MCF 10A (cell line): ENCODE results near the gene PDE7B. TPM values are rescaled to one million over a fixed set of nuclear protein-coding genes. Genes with fewer than 3 reads are reported as not detected.
A peak's percentile ranks its signal among the peaks of the same experiment; 100 is the strongest.

Experiments used
- BruUV-seq: library from RNA; stranded (reverse); fragments of 400-500 nt; replicated peaks from 2 replicates; lab custom pipeline; 2021; lab: Mats Ljungman, UMichigan
- CTCF ChIA-PET: fragments of 300-600 bp; sonication (Branson Sonifier 250); formaldehyde crosslinking; extraction: SDS; loops from one replicate; lab custom pipeline; 2021; ENCODE audit warnings: antibody characterized with exemption, inconsistent platforms; lab: Yijun Ruan, JAX
- POLR2A ChIA-PET: fragments of 300-600, 350-650 bp; sonication (Branson Sonifier 250); formaldehyde crosslinking; extraction: SDS; loops from one replicate; lab custom pipeline; 2020; ENCODE audit warnings: antibody characterized with exemption, inconsistent platforms; lab: Yijun Ruan, JAX
- DNase-seq: peaks from one replicate; pipeline ENCODE4 v3.0.0-alpha.2; 2018; ENCODE audit not compliant: unreplicated experiment
- H3K27ac Mint-ChIP-seq: one replicate; pipeline ENCODE4 v1.8.0; 2022; ENCODE audit warnings: mild to moderate bottlenecking, low read depth, mixed read lengths; ENCODE audit not compliant: unreplicated experiment
- H3K27me3 Mint-ChIP-seq: one replicate; pipeline ENCODE4 v1.8.0; 2022; ENCODE audit warnings: mixed read lengths; ENCODE audit not compliant: insufficient read depth, unreplicated experiment
- H3K36me3 Mint-ChIP-seq: one replicate; pipeline ENCODE4 v1.8.0; 2022; ENCODE audit warnings: mild to moderate bottlenecking, moderate library complexity, mixed read lengths; ENCODE audit not compliant: insufficient read depth, unreplicated experiment
- H3K4me1 Mint-ChIP-seq: one replicate; pipeline ENCODE4 v1.8.0; 2022; ENCODE audit warnings: mixed read lengths; ENCODE audit not compliant: insufficient read depth, unreplicated experiment
- H3K4me3 Mint-ChIP-seq: one replicate; pipeline ENCODE4 v1.8.0; 2022; ENCODE audit warnings: mild to moderate bottlenecking, moderate library complexity, mixed read lengths; ENCODE audit not compliant: unreplicated experiment
- H3K9me3 Mint-ChIP-seq: one replicate; pipeline ENCODE4 v1.8.0; 2022; ENCODE audit warnings: mixed read lengths; ENCODE audit not compliant: unreplicated experiment
- intact Hi-C: fragments of 100-400 bp; cut with micrococcal nuclease; formaldehyde crosslinking; loops from 2 replicates; pipeline ENCODE4 v1.14.1; 2022
- total RNA-seq: library from RNA; stranded (reverse); gene quantifications from 2 replicates; pipeline ENCODE4 v1.2.3, GENCODE V29; 2022
- TF ChIP-seq, protein P1 (sequence below): fragments of 200-600 bp; IDR thresholded peaks from one replicate; pipeline ENCODE4 v1.8.0; 2022; ENCODE audit warnings: antibody characterized with exemption, mild to moderate bottlenecking; ENCODE audit not compliant: unreplicated experiment

The PDE7B gene
- total RNA-seq, 1 experiment from 2014 or later: 1.4 TPM

DNA sequence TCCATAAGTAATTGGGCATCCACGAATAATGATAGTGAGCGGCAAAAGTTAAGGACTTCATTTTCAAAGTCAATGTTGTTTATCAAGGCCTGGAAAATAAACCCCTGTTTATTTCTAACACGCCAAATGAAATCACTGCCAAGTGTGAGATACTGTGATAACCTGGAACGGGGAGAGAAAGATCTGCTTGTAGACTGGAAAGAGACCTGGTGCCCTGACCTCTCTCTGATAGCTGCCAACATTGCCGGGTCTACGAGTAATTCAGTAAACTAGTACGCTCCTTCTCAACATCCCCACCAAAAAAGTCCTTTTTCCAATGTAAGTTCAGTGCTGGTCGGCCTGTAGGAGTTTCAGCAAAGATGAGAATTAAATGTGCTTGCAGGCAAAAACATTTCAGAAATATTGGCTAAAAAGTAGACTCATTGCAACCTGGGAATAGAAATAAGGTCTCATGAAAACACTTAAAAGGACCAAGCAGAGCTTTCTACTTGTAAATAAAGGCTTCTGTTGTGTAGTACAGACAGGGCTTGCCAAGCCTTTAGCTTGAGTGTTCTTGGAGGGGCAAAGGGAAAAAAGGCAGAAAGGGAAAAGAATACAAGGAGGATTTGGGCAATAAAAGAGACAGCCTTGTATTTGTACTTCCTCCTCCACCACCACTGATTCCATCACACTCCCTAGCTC is 43.9 kb downstream of the PDE7B start:
- no TSS peak for BruUV-seq
- DNase-seq: no peak
- H3K36me3 Mint-ChIP-seq: peaks cover 7% of the 10 kb centered on the region
- POLR2A ChIA-PET: interaction anchor here (0.7 to 1.3 kb wide), 2 partner anchors 16 to 27 kb away, joined by 3 to 4 read pairs; no protein-coding TSS in a partner anchor
- TF ChIP-seq, protein P1, sequence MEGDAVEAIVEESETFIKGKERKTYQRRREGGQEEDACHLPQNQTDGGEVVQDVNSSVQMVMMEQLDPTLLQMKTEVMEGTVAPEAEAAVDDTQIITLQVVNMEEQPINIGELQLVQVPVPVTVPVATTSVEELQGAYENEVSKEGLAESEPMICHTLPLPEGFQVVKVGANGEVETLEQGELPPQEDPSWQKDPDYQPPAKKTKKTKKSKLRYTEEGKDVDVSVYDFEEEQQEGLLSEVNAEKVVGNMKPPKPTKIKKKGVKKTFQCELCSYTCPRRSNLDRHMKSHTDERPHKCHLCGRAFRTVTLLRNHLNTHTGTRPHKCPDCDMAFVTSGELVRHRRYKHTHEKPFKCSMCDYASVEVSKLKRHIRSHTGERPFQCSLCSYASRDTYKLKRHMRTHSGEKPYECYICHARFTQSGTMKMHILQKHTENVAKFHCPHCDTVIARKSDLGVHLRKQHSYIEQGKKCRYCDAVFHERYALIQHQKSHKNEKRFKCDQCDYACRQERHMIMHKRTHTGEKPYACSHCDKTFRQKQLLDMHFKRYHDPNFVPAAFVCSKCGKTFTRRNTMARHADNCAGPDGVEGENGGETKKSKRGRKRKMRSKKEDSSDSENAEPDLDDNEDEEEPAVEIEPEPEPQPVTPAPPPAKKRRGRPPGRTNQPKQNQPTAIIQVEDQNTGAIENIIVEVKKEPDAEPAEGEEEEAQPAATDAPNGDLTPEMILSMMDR: no peak
- intact Hi-C loops: no loop called here
- no peak overlapping the region for H3K27ac Mint-ChIP-seq
- H3K4me3 Mint-ChIP-seq: no peak overlapping the region
- CTCF ChIA-PET: interaction anchor here (1.9 kb wide), 1 partner anchor 14 kb away, joined by 4 read pairs; no protein-coding TSS in a partner anchor
- peaks cover 9% of the 10 kb centered on the region for H3K4me1 Mint-ChIP-seq
- no peaks in the 10 kb centered on the region for H3K9me3 Mint-ChIP-seq
- no peaks in the 10 kb centered on the region for H3K27me3 Mint-ChIP-seq

DNA sequence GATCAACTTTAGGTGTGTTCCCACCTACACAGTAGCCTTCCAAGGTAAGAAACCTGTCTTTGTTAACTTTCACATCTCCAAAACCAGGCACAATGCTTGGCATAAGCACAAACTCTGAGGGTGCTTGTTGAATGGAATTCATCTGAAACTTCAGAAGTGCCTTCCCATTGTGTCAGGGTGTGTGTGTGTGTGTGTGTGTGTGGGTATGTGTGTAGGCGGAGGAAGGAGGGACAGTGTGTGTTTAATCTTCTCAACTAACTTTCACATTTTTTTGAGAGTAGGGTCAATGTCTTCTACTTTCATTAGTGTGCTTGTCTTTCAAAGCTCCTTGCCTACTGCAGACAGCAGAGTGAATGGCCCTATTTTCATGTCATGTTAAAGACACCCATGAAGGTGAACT is 45.6 kb downstream of the PDE7B start:
- ChIA-PET CTCF (interaction anchor here (0.6 to 1.9 kb wide), 3 partner anchors 13 to 362 kb away, joined by 3 to 4 read pairs (median 4); no protein-coding TSS in a partner anchor), POLR2A (interaction anchor here (0.9 kb wide), 1 partner anchor 20 kb away, joined by 3 read pairs; no protein-coding TSS in a partner anchor)
- Mint-ChIP-seq H3K4me1 (peaks cover 22% of the 10 kb centered on the region), H3K27ac (no peak overlapping the region), H3K9me3 (no peaks in the 10 kb centered on the region), H3K36me3 (peaks cover 7% of the 10 kb centered on the region), H3K27me3 (no peaks in the 10 kb centered on the region), H3K4me3 (no peak overlapping the region)
- intact Hi-C loops: no loop called here
- BruUV-seq: no TSS peak
- TF ChIP-seq, protein P1: no peak
- no peak for DNase-seq

DNA sequence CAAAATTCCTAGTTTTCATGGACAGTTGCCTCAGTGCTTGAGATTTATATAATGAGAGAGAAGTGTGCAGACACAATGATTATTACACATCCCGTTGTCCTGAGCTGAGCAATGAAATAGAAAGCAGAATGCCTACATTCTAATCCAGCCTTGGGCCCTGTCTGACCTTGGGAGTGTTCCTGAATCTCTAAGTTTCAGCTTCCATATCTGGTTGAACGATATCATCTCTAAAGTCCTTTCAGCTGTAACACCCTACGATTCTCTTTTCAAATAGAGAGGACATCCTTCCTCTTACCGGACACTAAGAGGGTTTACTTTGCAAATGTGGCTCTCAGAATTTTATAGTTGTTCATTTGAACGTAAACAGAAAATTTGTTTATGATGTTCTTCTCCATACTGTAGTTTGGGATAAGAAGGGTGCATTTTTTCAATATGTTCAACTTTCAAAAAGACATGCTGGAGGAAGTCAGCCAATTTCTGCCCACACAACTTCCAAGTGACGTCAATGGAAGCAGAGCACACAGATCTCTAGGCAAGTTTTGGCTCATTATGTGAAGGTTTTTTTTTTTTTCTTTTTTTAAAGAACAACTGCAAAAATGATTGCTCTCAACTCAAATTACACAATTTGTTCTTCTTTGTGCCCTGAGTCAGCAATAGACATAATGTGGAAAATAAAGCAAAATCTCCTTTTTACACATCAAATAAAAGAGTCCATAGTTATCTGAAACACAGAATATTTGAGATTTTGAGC is 50.4 kb downstream of the PDE7B start:
- no peaks in the 10 kb centered on the region for H3K27me3 Mint-ChIP-seq
- DNase-seq: peak; percentile 87
- ChIA-PET CTCF (interaction anchor here (0.8 to 1.1 kb wide), 2 partner anchors 69 to 366 kb away, joined by 3 read pairs; no protein-coding TSS in a partner anchor), POLR2A (interaction anchor here (0.7 to 4.7 kb wide), 11 partner anchors 10 to 404 kb away, joined by 3 to 28 read pairs (median 4); partner anchors contain the start of gene PDE7B)
- peaks cover under 1% of the 10 kb centered on the region for H3K36me3 Mint-ChIP-seq
- H3K9me3 Mint-ChIP-seq: no peaks in the 10 kb centered on the region
- TF ChIP-seq, protein P1: no peak
- H3K4me1 Mint-ChIP-seq: peaks cover 41% of the 10 kb centered on the region
- peak overlapping the region; percentile 63 for H3K4me3 Mint-ChIP-seq
- intact Hi-C loops: loop anchor here (1.0 to 5.0 kb wide), 2 partner anchors 34 to 50 kb away; partner anchors contain the start of gene PDE7B
- peak overlapping the region; percentile 92 for H3K27ac Mint-ChIP-seq
- no TSS peak for BruUV-seq
